Astrocyte (in vitro differentiated cells and primary cell): Measurements from ENCODE around the gene CORIN.

Source experiments
- EZH2 ChIP-seq: IDR thresholded peaks from 2 replicates; pipeline ENCODE4 v1.6.1; 2012; ENCODE audit warnings: mild to moderate bottlenecking, low read length, inconsistent platforms; ENCODE audit not compliant: insufficient read depth
- TF ChIP-seq, protein P1 (sequence below): IDR thresholded peaks from 2 replicates; pipeline ENCODE4 v1.5.1; 2011; ENCODE audit warnings: low read depth, mild to moderate bottlenecking, inconsistent platforms, low read length, moderate library complexity; ENCODE audit not compliant: insufficient read depth

DNA sequence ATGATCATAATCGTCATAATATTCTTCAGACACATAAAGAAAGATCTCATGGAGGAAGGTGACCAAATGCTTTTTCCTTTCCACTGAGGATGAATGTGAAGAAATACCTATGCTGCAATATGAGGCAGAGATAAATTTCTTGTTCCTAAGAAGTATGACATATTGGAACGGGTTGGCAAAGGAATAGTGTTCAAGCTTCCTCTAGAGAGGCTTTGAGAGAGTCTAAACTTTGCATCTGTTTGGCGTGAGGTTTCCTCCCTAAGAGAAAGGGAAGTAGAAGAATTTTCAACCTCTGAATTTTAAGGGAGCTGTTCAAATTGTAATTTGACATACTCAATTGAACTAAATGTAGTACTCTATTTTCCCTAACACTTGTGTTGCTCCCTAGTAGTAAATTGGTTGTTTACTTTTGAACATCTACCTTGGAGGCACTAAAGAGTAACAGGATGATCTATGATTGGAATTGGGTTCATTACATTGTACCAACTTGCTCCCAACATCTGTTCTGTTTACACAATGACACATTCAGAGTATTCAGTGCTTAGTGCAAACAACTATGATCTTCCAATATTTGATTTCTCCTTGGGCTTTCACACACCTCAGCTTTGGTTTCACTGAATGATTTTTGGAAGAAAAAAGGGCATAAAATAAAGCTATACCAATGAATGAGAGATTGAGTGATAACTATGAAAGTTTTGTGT lies 122.0 kb downstream of the CORIN start:
- no peak for TF ChIP-seq EZH2
- TF ChIP-seq, protein P1, sequence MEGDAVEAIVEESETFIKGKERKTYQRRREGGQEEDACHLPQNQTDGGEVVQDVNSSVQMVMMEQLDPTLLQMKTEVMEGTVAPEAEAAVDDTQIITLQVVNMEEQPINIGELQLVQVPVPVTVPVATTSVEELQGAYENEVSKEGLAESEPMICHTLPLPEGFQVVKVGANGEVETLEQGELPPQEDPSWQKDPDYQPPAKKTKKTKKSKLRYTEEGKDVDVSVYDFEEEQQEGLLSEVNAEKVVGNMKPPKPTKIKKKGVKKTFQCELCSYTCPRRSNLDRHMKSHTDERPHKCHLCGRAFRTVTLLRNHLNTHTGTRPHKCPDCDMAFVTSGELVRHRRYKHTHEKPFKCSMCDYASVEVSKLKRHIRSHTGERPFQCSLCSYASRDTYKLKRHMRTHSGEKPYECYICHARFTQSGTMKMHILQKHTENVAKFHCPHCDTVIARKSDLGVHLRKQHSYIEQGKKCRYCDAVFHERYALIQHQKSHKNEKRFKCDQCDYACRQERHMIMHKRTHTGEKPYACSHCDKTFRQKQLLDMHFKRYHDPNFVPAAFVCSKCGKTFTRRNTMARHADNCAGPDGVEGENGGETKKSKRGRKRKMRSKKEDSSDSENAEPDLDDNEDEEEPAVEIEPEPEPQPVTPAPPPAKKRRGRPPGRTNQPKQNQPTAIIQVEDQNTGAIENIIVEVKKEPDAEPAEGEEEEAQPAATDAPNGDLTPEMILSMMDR, result no peak
